IMR-90 (cell line): ENCODE data around the gene BEST1. TPM values are rescaled to one million over a fixed set of nuclear protein-coding genes. Genes with fewer than 3 reads are reported as not detected.

Experiments used
- ATAC-seq: fragments of 200-7000 bp; cut with Tn5 transposase; 2 replicates; pipeline ENCODE4 v1.9.1; 2020; ENCODE audit warnings: low read depth, mild to moderate bottlenecking, moderate library complexity
- BruUV-seq: library from RNA; stranded (reverse); fragments of 400-500 nt; replicated peaks from 2 replicates; lab custom pipeline; 2021; lab: Mats Ljungman, UMichigan
- CTCF ChIA-PET: fragments of 300-600 bp; formaldehyde crosslinking; extraction: SDS; loops from one replicate; lab custom pipeline; 2021; ENCODE audit warnings: antibody characterized with exemption; lab: Yijun Ruan, JAX
- POLR2A ChIA-PET: fragments of 300-600 bp; sonication (Branson Sonifier 250); formaldehyde crosslinking; loops from one replicate; lab custom pipeline; 2022; ENCODE audit warnings: antibody characterized with exemption; ENCODE audit not compliant: unreplicated experiment; lab: Charles Lee
- DNase-seq: peaks from one replicate; pipeline ENCODE4 v3.0.0; 2013
- H2AFZ ChIP-seq: replicated peaks from 2 replicates; pipeline ENCODE3; 2013; ENCODE audit warnings: low read length, mild to moderate bottlenecking; ENCODE audit not compliant: poor library complexity
- H2AK5ac ChIP-seq: 2 replicates; pipeline ENCODE4 v1.6.1; 2013; ENCODE audit warnings: low read depth, low read length, inconsistent platforms
- H2AK9ac ChIP-seq: replicated peaks from 2 replicates; pipeline ENCODE3; 2013; ENCODE audit warnings: mild to moderate bottlenecking, low read depth, low read length, moderate library complexity; ENCODE audit not compliant: poor library complexity
- H2BK120ac ChIP-seq: 2 replicates; pipeline ENCODE4 v1.6.1; 2013; ENCODE audit warnings: low read depth, low read length, inconsistent platforms
- H2BK15ac ChIP-seq: 3 replicates; pipeline ENCODE4 v1.6.1; 2013; ENCODE audit warnings: low read depth, low read length, inconsistent platforms
- H2BK20ac ChIP-seq: 2 replicates; pipeline ENCODE4 v1.6.1; 2013; ENCODE audit warnings: low read depth, mild to moderate bottlenecking, inconsistent platforms, low read length, moderate library complexity
- H2BK5ac ChIP-seq: 2 replicates; pipeline ENCODE4 v1.6.1; 2013; ENCODE audit warnings: mild to moderate bottlenecking, low read depth, low read length, inconsistent platforms; ENCODE audit not compliant: poor library complexity, severe bottlenecking
- H3K14ac ChIP-seq: replicated peaks from 2 replicates; pipeline ENCODE4 v1.6.1; 2013; ENCODE audit warnings: low read depth, low read length, inconsistent platforms
- H3K18ac ChIP-seq: 2 replicates; pipeline ENCODE4 v1.6.1; 2013; ENCODE audit warnings: low read depth, low read length, control low read depth
- H3K23ac ChIP-seq: 2 replicates; pipeline ENCODE4 v1.6.1; 2013; ENCODE audit warnings: low read depth, low read length, inconsistent platforms
- H3K27ac ChIP-seq: 2 replicates; pipeline ENCODE4 v1.5.1; 2013; ENCODE audit warnings: mild to moderate bottlenecking, control low read depth, low read length; ENCODE audit not compliant: insufficient read depth
- H3K27me3 ChIP-seq: 2 replicates; pipeline ENCODE4 v1.6.1; 2013; ENCODE audit warnings: low read length; ENCODE audit not compliant: control insufficient read depth, insufficient read depth
- H3K36me3 ChIP-seq: 2 replicates; pipeline ENCODE4 v1.6.1; 2013; ENCODE audit warnings: low read length, mixed read lengths; ENCODE audit not compliant: control insufficient read depth, insufficient read depth
- H3K4ac ChIP-seq: 2 replicates; pipeline ENCODE4 v1.6.1; 2013; ENCODE audit warnings: low read depth, low read length, inconsistent platforms
- H3K4me1 ChIP-seq: 2 replicates; pipeline ENCODE4 v1.6.1; 2013; ENCODE audit warnings: low read length, mixed read lengths; ENCODE audit not compliant: control insufficient read depth, insufficient read depth
- H3K4me2 ChIP-seq: 2 replicates; pipeline ENCODE4 v1.6.1; 2013; ENCODE audit warnings: low read depth, mild to moderate bottlenecking, control low read depth, low read length, moderate library complexity
- H3K4me3 ChIP-seq: 2 replicates; pipeline ENCODE4 v1.5.1; 2013; ENCODE audit warnings: low read depth, mild to moderate bottlenecking, control low read depth, low read length, moderate library complexity; ENCODE audit not compliant: insufficient read depth
- H3K56ac ChIP-seq: 2 replicates; pipeline ENCODE4 v1.6.1; 2013; ENCODE audit warnings: low read length, inconsistent platforms; ENCODE audit not compliant: insufficient read depth; ENCODE audit errors: extremely low read depth
- H3K79me1 ChIP-seq, 2 experiments: 2 replicates each; pipeline ENCODE4 v1.6.1; 2013; ENCODE audit warnings: low read length in 2 of 2, inconsistent platforms in 1 of 2, low read depth in 1 of 2
- H3K9ac ChIP-seq: 2 replicates; pipeline ENCODE4 v1.6.1; 2013; ENCODE audit warnings: low read depth, low read length, control low read depth
- H3K9me1 ChIP-seq: 2 replicates; pipeline ENCODE4 v1.6.1; 2013; ENCODE audit warnings: low read length, inconsistent platforms; ENCODE audit not compliant: insufficient read depth
- H3K9me3 ChIP-seq: 2 replicates; pipeline ENCODE4 v1.6.1; 2013; ENCODE audit warnings: low read length; ENCODE audit not compliant: control insufficient read depth, insufficient read depth
- H4K20me1 ChIP-seq: 2 replicates; pipeline ENCODE4 v1.6.1; 2013; ENCODE audit warnings: low read length, inconsistent platforms; ENCODE audit not compliant: insufficient read depth
- H4K5ac ChIP-seq: 2 replicates; pipeline ENCODE4 v1.6.1; 2013; ENCODE audit warnings: mild to moderate bottlenecking, low read depth, low read length, control low read depth
- H4K8ac ChIP-seq, 2 experiments: 2 replicates each; pipeline ENCODE4 v1.6.1; 2013; ENCODE audit warnings: low read depth in 2 of 2, low read length in 2 of 2, control low read depth in 1 of 2, inconsistent platforms in 1 of 2
- H4K91ac ChIP-seq: 2 replicates; pipeline ENCODE4 v1.6.1; 2013; ENCODE audit warnings: low read depth, low read length, inconsistent platforms; ENCODE audit not compliant: insufficient read depth
- CEBPB ChIP-seq: IDR thresholded peaks from 2 replicates; pipeline ENCODE4 v1.6.1; 2012; ENCODE audit warnings: low read depth, low read length, improper control_type of control experiment
- CHD1 ChIP-seq: IDR thresholded peaks from 2 replicates; pipeline ENCODE4 v1.6.1; 2012; ENCODE audit warnings: low read depth, low read length, improper control_type of control experiment
- ELK1 ChIP-seq: fragments of 150-350 bp; IDR thresholded peaks from 2 replicates; pipeline ENCODE4 v1.6.1; 2016; ENCODE audit warnings: low read depth, mild to moderate bottlenecking, low read length, moderate library complexity, borderline replicate concordance
- FOS ChIP-seq: fragments of 150-350 bp; IDR thresholded peaks from 2 replicates; pipeline ENCODE4 v1.6.1; 2016; ENCODE audit warnings: low read depth, low read length
- MAFK ChIP-seq: IDR thresholded peaks from 2 replicates; pipeline ENCODE4 v1.6.1; 2012; ENCODE audit warnings: low read depth, low read length, improper control_type of control experiment
- MXI1 ChIP-seq: IDR thresholded peaks from 2 replicates; pipeline ENCODE4 v1.6.1; 2012; ENCODE audit warnings: low read depth, mild to moderate bottlenecking, low read length, moderate library complexity, borderline replicate concordance
- NFE2L2 ChIP-seq: fragments of 150-350 bp; IDR thresholded peaks from 2 replicates; pipeline ENCODE4 v1.6.1; 2016; ENCODE audit warnings: low read depth, mild to moderate bottlenecking, low read length
- POLR2A ChIP-seq: IDR thresholded peaks from 2 replicates; pipeline ENCODE4 v1.6.1; 2012; ENCODE audit warnings: mild to moderate bottlenecking, low read depth, low read length
- RAD21 ChIP-seq: IDR thresholded peaks from 2 replicates; pipeline ENCODE4 v1.6.1; 2012; ENCODE audit warnings: low read length, improper control_type of control experiment
- RCOR1 ChIP-seq: IDR thresholded peaks from 2 replicates; pipeline ENCODE4 v1.6.1; 2012; ENCODE audit warnings: mild to moderate bottlenecking, low read length, improper control_type of control experiment; ENCODE audit not compliant: insufficient replicate concordance
- RFX5 ChIP-seq: IDR thresholded peaks from 2 replicates; pipeline ENCODE4 v1.8.0; 2012; ENCODE audit warnings: low read depth, mild to moderate bottlenecking, low read length, moderate library complexity
- SMC3 ChIP-seq: fragments of 150-350 bp; IDR thresholded peaks from 2 replicates; pipeline ENCODE4 v1.6.1; 2016; ENCODE audit warnings: low read depth, mild to moderate bottlenecking, antibody characterized with exemption, low read length, moderate library complexity
- USF2 ChIP-seq: fragments of 150-350 bp; IDR thresholded peaks from 2 replicates; pipeline ENCODE4 v1.6.1; 2017; ENCODE audit warnings: mild to moderate bottlenecking, antibody characterized with exemption, low read length, low read depth
- WGBS, 2 experiments: methylation state at CpG; one replicate each; pipeline versions ENCODE4 v1.1.5 to v1.1.7; 2013; ENCODE audit warnings: missing lambda C conversion rate in 2 of 2; ENCODE audit not compliant: insufficient read length in 1 of 2; ENCODE audit errors: extremely low coverage in 2 of 2; 5-methylcytosine and 5-hydroxymethylcytosine counted together
- dilution Hi-C: fragments of 300-500 bp; cut with HindIII; formaldehyde crosslinking; loops from one replicate; pipeline ENCODE4 v1.14.3; 2018; ENCODE audit warnings: low sequenced_read_pairs; ENCODE audit not compliant: unreplicated experiment
- in situ Hi-C: fragments of 300-500 bp; cut with MboI; formaldehyde crosslinking; loops from 3 replicates; pipeline ENCODE4 v1.14.3; 2019; ENCODE audit warnings: low sequenced_read_pairs, inconsistent platforms, mixed read lengths
- intact Hi-C: fragments of 100-400 bp; cut with micrococcal nuclease; formaldehyde crosslinking; loops from 2 replicates; pipeline ENCODE4 v1.10.0; 2022
- polyA plus RNA-seq, 3 experiments: library from polyadenylated mRNA; depleted of rRNA; stranded (reverse); fragments of >200 nt; gene quantifications; 2 replicates each; pipeline ENCODE4 v1.2.3, GENCODE V29; 2012; ENCODE audit warnings: low replicate concordance in 1 of 3
- total RNA-seq: library from RNA; depleted of rRNA; stranded (reverse); fragments of >200 nt; gene quantifications from 2 replicates; pipeline ENCODE4 v1.2.3, GENCODE V29; 2012

BEST1 gene
- total and polyA plus RNA-seq, 2 of the 4 experiments (the other 2 are of a cell fraction): 0.90 to 1.4 TPM

- Histone ChIP-seq H3K4me2 (no peak overlapping the region), H3K4ac (no peak overlapping the region), H3K27ac (no peak overlapping the region), H4K91ac (no peak overlapping the region), H3K27me3 (peaks cover 28% of the 10 kb centered on the region), H2AK9ac (no peak overlapping the region), H3K9ac (no peak overlapping the region), H3K79me1 (0 out of 4 replicates have a peak, but pooled peaks cover 0 to 1% of the 10 kb centered on the region in 2 experiments), H3K4me1 (peaks cover 14% of the 10 kb centered on the region; the same call in 1 of the 2 replicates), H3K9me1 (no peaks in the 10 kb centered on the region), H4K8ac (no peak overlapping the region), H2BK120ac (no peak overlapping the region), H4K5ac (no peak overlapping the region), H3K18ac (no peak overlapping the region), H3K36me3 (no peaks in the 10 kb centered on the region), H3K56ac (no peak overlapping the region), H3K4me3 (no peak overlapping the region), H3K9me3 (no peaks in the 10 kb centered on the region), H3K14ac (no peak overlapping the region), H3K23ac (no peak overlapping the region), H2AFZ (no peak overlapping the region), H2BK5ac (no peak overlapping the region), H2AK5ac (no peak overlapping the region), H2BK15ac (no peak overlapping the region), H2BK20ac (no peak overlapping the region), H4K20me1 (no peaks in the 10 kb centered on the region)
- DNase-seq (no peak), ATAC-seq (no peak)
- ChIA-PET CTCF (interaction anchor here (0.7 kb wide), 1 partner anchor 670 kb away, joined by 3 read pairs; the partner anchor contains the start of gene TUT1), POLR2A (no interaction called here)
- dilution Hi-C loops (no loop called here), in situ Hi-C loops (no loop called here), intact Hi-C loops (no loop called here)
- no TSS peak for BruUV-seq
- TF ChIP-seq FOS: no peak
- TF ChIP-seq ELK1: no peak
- no peak for TF ChIP-seq SMC3
- no peak for TF ChIP-seq MAFK
- no peak for TF ChIP-seq CHD1
- no peak for TF ChIP-seq CEBPB
- no peak for TF ChIP-seq RCOR1
- no peak for TF ChIP-seq USF2
- TF ChIP-seq NFE2L2: no peak
- no peak for TF ChIP-seq MXI1
- TF ChIP-seq RFX5: no peak
- no peak for TF ChIP-seq RAD21
- no peak for TF ChIP-seq POLR2A
- WGBS, 2 experiments: no CpG with 5 or more reads among the region's 3 CpGs
These were observed 28.7 kb upstream of the BEST1 start for GRCh38 chr11:61921446-61921845.
